Neural progenitor cell (in vitro differentiated cells): ENCODE data around the gene AXDND1. TPM values are rescaled to one million over a fixed set of nuclear protein-coding genes. Genes with fewer than 3 reads are reported as not detected.

ENCODE experiments used
- DNase-seq: peaks from one replicate; pipeline ENCODE4 v3.0.0-alpha.2; 2016; ENCODE audit warnings: low spot score
- H2AFZ ChIP-seq: fragments of 200-600 bp; sonication (generic); replicated peaks from 2 replicates; pipeline ENCODE4 v1.6.1; 2016; ENCODE audit warnings: antibody characterized with exemption
- H3F3A ChIP-seq: fragments of 200-600 bp; sonication (generic); 2 replicates; pipeline ENCODE4 v1.6.1; 2016; ENCODE audit warnings: antibody characterized with exemption, low read depth
- H3K27ac ChIP-seq: fragments of 200-600 bp; sonication (generic); 2 replicates; pipeline ENCODE4 v1.5.1; 2016; ENCODE audit warnings: mild to moderate bottlenecking
- H3K27me3 ChIP-seq: fragments of 200-600 bp; sonication (generic); 2 replicates; pipeline ENCODE4 v1.6.1; 2016; ENCODE audit warnings: mild to moderate bottlenecking, moderate library complexity
- H3K36me3 ChIP-seq: fragments of 200-600 bp; sonication (generic); 2 replicates; pipeline ENCODE4 v1.5.1; 2016
- H3K4me1 ChIP-seq: fragments of 200-600 bp; sonication (generic); 2 replicates; pipeline ENCODE4 v1.6.1; 2016; ENCODE audit warnings: mixed run types
- H3K4me2 ChIP-seq: fragments of 200-600 bp; sonication (generic); 2 replicates; pipeline ENCODE4 v1.6.1; 2016
- H3K4me3 ChIP-seq: fragments of 200-600 bp; sonication (generic); 2 replicates; pipeline ENCODE4 v1.5.1; 2016
- H3K79me2 ChIP-seq: fragments of 200-600 bp; sonication (generic); 2 replicates; pipeline ENCODE4 v1.6.1; 2016; ENCODE audit warnings: low read depth
- H3K9ac ChIP-seq: fragments of 200-600 bp; sonication (generic); 2 replicates; pipeline ENCODE4 v1.6.1; 2016
- H3K9me3 ChIP-seq: fragments of 200-600 bp; sonication (generic); 2 replicates; pipeline ENCODE4 v1.5.1; 2016; ENCODE audit warnings: low read depth
- H4K20me1 ChIP-seq: fragments of 200-600 bp; sonication (generic); 2 replicates; pipeline ENCODE4 v1.6.1; 2016; ENCODE audit warnings: low read depth
- H3K27ac Mint-ChIP-seq: 3 replicates; pipeline ENCODE4 v1.8.0; 2021; ENCODE audit warnings: mixed read lengths
- H3K27me3 Mint-ChIP-seq: 2 replicates; pipeline ENCODE4 v1.8.0; 2022; ENCODE audit warnings: low read depth, mild to moderate bottlenecking, inconsistent platforms, moderate library complexity, mixed read lengths; ENCODE audit not compliant: insufficient read depth
- H3K36me3 Mint-ChIP-seq: 3 replicates; pipeline ENCODE4 v1.8.0; 2021; ENCODE audit warnings: mixed read lengths
- H3K4me1 Mint-ChIP-seq: 3 replicates; pipeline ENCODE4 v1.8.0; 2021; ENCODE audit warnings: mixed read lengths
- H3K4me3 Mint-ChIP-seq: 3 replicates; pipeline ENCODE4 v1.8.0; 2021; ENCODE audit warnings: mild to moderate bottlenecking, moderate library complexity, mixed read lengths
- H3K9me3 Mint-ChIP-seq: 3 replicates; pipeline ENCODE4 v1.8.0; 2020; ENCODE audit warnings: mixed read lengths
- CTCF ChIP-seq: fragments of 200-600 bp; sonication (generic); IDR thresholded peaks from 2 replicates; pipeline ENCODE4 v1.5.1; 2017; ENCODE audit warnings: antibody characterized with exemption, mild to moderate bottlenecking
- EZH2 ChIP-seq: fragments of 200-600 bp; sonication (generic); IDR thresholded peaks from 2 replicates; pipeline ENCODE4 v1.6.1; 2017; ENCODE audit warnings: antibody characterized with exemption, mild to moderate bottlenecking, moderate library complexity
- EZH2phosphoT487 ChIP-seq: fragments of 200-600 bp; sonication (generic); IDR thresholded peaks from 2 replicates; pipeline ENCODE4 v1.6.1; 2017; ENCODE audit warnings: antibody characterized with exemption
- total RNA-seq: library from RNA; depleted of rRNA; stranded (reverse); fragments of >200 nt; gene quantifications from 2 replicates; pipeline ENCODE4 v1.2.3, GENCODE V29; 2015; ENCODE audit warnings: low replicate concordance

Gene AXDND1
- total RNA-seq: 0.30 and 0.77 TPM in 2 replicates

- peaks cover 7% of the 10 kb centered on the region for H3K4me1 Mint-ChIP-seq
- peaks cover 7% of the 10 kb centered on the region for H3K27me3 Mint-ChIP-seq
- TF ChIP-seq EZH2phosphoT487 (no peak), CTCF (no peak), EZH2 (no peak)
- Histone ChIP-seq H3K4me2 (peak within 1 kb of the TSS; percentile 91), H3F3A (peaks cover 3% of the 10 kb centered on the region), H3K9ac (peak within 1 kb of the TSS; percentile 28), H3K4me3 (peak within 1 kb of the TSS; percentile 66), H3K27ac (peak within 1 kb of the TSS; percentile 60), H3K4me1 (no peaks in the 10 kb centered on the region), H3K36me3 (no peaks in the 10 kb centered on the region), H4K20me1 (no peaks in the 10 kb centered on the region), H3K9me3 (no peaks in the 10 kb centered on the region), H3K27me3 (no peaks in the 10 kb centered on the region), H2AFZ (peak within 1 kb of the TSS; percentile 94), H3K79me2 (no peaks in the 10 kb centered on the region)
- H3K9me3 Mint-ChIP-seq: no peaks in the 10 kb centered on the region
- H3K4me3 Mint-ChIP-seq: peak within 1 kb of the TSS; percentile 93
- DNase-seq: peak; percentile 81
- no peaks in the 10 kb centered on the region for H3K36me3 Mint-ChIP-seq
- peak within 1 kb of the TSS; percentile 100 for H3K27ac Mint-ChIP-seq
Measured at GRCh38 chr1:179365342-179366092, at the start of gene AXDND1. Gene AXDND1 (plus strand): TSS chr1:179365971. CDS start chr1:179366510, 539 bp downstream.

GRCh38 chr1:179318491-179318890, 47.3 kb upstream of the AXDND1 start:
- H3K27me3 Mint-ChIP-seq: no peaks in the 10 kb centered on the region
- Histone ChIP-seq H4K20me1 (no peaks in the 10 kb centered on the region), H3K4me3 (no peak overlapping the region), H3K9ac (no peak overlapping the region), H3K27me3 (no peaks in the 10 kb centered on the region), H3K27ac (no peak overlapping the region), H3K79me2 (peaks cover 6% of the 10 kb centered on the region), H3K4me2 (no peak overlapping the region), H3K4me1 (peaks cover 3% of the 10 kb centered on the region), H3K9me3 (no peaks in the 10 kb centered on the region), H2AFZ (no peak overlapping the region), H3K36me3 (no peaks in the 10 kb centered on the region), H3F3A (no peaks in the 10 kb centered on the region)
- H3K4me1 Mint-ChIP-seq: peaks cover 8% of the 10 kb centered on the region
- H3K9me3 Mint-ChIP-seq: peaks cover 11% of the 10 kb centered on the region
- DNase-seq: no peak
- no peak for TF ChIP-seq EZH2phosphoT487
- no peak for TF ChIP-seq CTCF
- no peak for TF ChIP-seq EZH2
- H3K4me3 Mint-ChIP-seq: no peak overlapping the region
- peaks cover 25% of the 10 kb centered on the region for H3K36me3 Mint-ChIP-seq
- H3K27ac Mint-ChIP-seq: no peak overlapping the region

- no peak overlapping the region for H3K27ac ChIP-seq
- no peaks in the 10 kb centered on the region for H3K36me3 ChIP-seq
- Mint-ChIP-seq H3K4me1 (peaks cover 8% of the 10 kb centered on the region), H3K36me3 (peaks cover 35% of the 10 kb centered on the region), H3K4me3 (no peak overlapping the region), H3K9me3 (peaks cover 11% of the 10 kb centered on the region), H3K27me3 (no peaks in the 10 kb centered on the region), H3K27ac (no peak overlapping the region)
- no peak for DNase-seq
- no peak overlapping the region for H2AFZ ChIP-seq
- H3K9ac ChIP-seq: no peak overlapping the region
- peaks cover 3% of the 10 kb centered on the region for H3K4me1 ChIP-seq
- no peaks in the 10 kb centered on the region for H3K9me3 ChIP-seq
- H3K4me3 ChIP-seq: no peak overlapping the region
- no peaks in the 10 kb centered on the region for H3K27me3 ChIP-seq
- no peak overlapping the region for H3K4me2 ChIP-seq
- H3K79me2 ChIP-seq: peaks cover 6% of the 10 kb centered on the region
- no peaks in the 10 kb centered on the region for H3F3A ChIP-seq
- no peaks in the 10 kb centered on the region for H4K20me1 ChIP-seq
- no peak for TF ChIP-seq EZH2phosphoT487
- TF ChIP-seq CTCF: no peak
- no peak for TF ChIP-seq EZH2
Measured at GRCh38 chr1:179321533-179322216, 44.1 kb upstream of the AXDND1 start.
